GM13977 (cell line): ENCODE data around the gene SECTM1.

ENCODE experiments used
- DNase-seq: peaks from one replicate; pipeline ENCODE4 v3.0.0; 2012; ENCODE audit warnings: low spot score
- in situ Hi-C: fragments of 300-500 bp; cut with MboI; formaldehyde crosslinking; loops from one replicate; pipeline ENCODE4 v1.12.0; 2022; ENCODE audit warnings: low sequenced_read_pairs, low pct_unique_long_range_greater_than_20kb, mixed read lengths, inconsistent platforms; ENCODE audit not compliant: unreplicated experiment
- TF ChIP-seq, protein P1 (sequence below): IDR thresholded peaks from 2 replicates; pipeline ENCODE4 v1.5.1; 2012; ENCODE audit warnings: mild to moderate bottlenecking, control low read depth; ENCODE audit not compliant: insufficient read depth; ENCODE audit errors: extremely low read depth, missing control alignments

SECTM1 gene

DNA sequence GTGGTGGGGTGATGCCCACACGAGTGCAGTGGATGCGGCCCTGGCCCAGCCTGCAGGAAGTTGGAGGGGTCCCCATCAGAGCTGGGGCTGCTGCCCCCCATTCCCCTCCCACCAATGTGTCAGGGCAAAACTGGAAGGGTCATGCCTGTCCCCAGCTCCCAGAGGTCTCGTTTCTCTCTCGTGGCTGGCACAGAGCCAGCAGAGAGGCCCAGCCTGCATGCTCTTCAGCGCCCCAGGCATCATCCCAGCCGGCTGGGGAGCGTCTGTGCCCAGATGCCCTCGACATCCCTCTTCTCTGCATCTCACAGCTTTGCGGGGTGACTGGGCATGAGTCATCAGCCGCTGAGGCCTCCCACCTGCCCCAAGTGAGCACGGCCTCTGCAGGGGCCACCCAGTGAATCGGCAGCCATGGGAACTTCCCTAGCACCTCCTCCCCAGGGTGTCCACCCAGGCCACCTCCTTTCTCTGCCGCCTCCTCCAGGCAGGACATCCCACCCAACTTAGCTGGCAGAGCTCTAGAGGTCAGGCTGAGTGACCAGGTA lies 50.3 kb downstream of the SECTM1 start:
- TF ChIP-seq, protein P1, sequence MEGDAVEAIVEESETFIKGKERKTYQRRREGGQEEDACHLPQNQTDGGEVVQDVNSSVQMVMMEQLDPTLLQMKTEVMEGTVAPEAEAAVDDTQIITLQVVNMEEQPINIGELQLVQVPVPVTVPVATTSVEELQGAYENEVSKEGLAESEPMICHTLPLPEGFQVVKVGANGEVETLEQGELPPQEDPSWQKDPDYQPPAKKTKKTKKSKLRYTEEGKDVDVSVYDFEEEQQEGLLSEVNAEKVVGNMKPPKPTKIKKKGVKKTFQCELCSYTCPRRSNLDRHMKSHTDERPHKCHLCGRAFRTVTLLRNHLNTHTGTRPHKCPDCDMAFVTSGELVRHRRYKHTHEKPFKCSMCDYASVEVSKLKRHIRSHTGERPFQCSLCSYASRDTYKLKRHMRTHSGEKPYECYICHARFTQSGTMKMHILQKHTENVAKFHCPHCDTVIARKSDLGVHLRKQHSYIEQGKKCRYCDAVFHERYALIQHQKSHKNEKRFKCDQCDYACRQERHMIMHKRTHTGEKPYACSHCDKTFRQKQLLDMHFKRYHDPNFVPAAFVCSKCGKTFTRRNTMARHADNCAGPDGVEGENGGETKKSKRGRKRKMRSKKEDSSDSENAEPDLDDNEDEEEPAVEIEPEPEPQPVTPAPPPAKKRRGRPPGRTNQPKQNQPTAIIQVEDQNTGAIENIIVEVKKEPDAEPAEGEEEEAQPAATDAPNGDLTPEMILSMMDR = no peak
- no peak for DNase-seq
- in situ Hi-C loops = no loop called here

DNA sequence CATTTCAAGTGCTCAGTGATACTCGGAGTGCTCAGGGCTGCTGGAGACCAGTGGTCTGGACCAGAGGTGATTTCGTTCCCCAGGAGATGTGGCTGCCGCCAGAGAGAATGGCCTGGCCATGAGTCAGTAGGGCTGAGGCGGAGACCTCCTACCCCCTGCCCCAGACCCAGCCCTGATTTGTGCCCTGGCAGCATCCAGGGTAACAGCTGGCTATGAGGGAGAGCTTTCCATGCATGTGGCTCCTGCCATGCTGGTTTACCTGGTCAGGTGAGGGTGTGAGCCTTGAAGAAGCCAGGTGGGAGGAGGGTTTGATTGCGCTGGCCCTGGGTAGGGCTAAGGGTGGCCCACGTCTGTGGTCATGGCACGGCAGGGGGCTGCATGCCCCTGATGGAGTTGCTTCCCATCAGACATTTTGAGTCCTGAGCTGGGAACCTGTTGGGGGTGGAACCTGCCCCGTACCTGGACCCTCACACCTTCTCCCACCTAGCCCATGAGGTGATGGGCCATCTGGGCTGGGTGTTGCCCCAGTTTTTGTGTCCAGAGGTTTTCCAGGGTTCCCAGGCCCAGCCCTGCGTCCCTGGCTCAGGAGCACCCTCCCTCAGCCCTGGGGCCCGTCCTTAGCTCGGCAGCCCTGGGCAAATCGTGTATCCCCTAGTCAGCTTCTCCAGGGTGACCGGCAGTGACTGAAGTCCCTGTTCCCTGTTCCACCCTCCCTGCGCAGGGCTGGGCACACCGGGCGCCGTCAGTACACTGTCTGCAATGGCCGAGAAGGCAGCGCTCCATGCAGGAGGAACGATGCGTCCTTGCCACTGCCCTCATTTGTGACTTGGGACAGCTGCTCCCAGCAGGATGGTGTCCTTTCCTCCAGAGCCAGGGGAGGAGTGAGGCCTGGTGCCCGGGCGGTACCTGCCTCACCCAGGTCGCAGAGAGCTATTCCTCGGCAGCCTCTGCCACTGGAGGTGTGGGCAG lies 51.0 kb downstream of the SECTM1 start:
- in situ Hi-C loops = no loop called here
- no peak for DNase-seq
- TF ChIP-seq, protein P1 = no peak

DNA sequence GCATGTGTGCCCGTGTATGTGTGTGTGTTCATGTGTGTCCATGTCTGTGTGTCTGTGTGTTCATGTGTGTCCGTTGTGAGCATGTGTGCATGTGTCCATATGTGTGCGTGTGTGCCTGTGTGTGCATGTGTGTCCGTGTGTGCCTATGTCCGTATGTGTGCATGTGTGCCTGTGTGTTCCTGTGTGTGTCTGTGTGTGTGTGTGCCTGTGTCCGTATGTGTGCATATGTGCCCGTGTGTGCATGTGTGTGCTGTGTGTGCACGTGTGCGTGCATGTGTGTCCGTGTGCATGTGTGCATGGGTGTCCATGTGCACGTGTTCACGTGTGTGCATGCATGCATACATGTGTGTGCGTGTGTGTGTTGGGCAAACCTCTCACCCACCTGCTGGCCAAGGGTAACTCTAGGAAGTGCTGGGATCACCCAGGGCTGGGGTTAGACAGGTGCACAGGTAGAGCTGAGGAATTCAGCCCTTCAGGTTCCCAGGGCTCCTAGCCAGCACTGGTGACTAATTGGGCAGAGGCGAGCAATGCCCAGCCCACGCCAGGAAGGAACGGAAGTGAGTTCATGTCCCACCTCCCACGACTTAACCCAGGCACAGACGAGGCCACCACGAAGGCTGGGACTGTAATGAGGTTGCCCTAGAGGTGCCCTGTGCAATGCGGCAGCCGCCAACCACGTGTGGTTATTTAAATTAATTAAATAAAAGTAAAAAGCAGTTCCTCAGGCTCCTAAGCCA lies 51.9 kb downstream of the SECTM1 start:
- DNase-seq = no peak
- in situ Hi-C loops = no loop called here
- TF ChIP-seq, protein P1 = no peak

DNA sequence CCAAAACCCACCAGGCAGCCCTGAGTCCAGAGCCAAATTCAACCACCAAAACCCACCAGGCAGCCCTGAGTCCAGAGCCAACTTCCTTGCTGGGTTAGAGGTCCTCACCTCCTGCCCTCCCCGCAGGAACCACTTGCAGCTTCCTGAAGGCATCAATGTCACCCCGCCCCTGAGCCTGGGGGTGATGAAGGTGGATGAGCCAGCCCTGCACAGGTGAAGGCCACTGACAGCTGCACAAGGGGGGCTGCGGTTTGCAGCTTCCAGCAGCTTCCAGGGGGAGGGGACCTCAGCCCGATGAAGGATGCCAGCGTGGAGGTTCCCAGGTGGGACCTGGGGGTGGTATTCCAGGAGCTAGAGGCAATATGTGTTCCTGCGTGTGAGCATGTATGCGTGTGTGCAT lies 52.5 kb downstream of the SECTM1 start:
- in situ Hi-C loops = no loop called here
- DNase-seq = no peak
- TF ChIP-seq, protein P1 = no peak

DNA sequence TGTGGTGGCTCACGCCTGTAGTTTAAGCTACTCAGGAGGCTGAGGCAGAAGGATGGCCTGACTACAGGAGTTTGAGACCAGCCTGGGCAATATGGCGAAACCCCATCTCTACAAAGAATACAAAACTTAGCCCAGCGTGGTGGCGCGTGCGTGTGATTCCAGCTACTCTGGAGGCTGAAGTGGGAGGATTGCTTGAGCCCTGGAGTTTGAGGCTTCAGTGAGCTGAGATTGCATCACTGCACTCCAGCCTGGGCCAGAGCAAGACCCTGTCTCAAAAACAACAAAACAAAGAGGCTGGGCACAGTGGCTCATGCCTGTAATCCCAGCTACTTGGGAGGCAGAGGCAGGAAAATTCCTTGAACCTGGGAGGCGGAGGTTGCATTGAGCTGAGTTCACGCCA lies 53.0 kb downstream of the SECTM1 start:
- TF ChIP-seq, protein P1 = no peak
- in situ Hi-C loops = no loop called here
- no peak for DNase-seq

DNA sequence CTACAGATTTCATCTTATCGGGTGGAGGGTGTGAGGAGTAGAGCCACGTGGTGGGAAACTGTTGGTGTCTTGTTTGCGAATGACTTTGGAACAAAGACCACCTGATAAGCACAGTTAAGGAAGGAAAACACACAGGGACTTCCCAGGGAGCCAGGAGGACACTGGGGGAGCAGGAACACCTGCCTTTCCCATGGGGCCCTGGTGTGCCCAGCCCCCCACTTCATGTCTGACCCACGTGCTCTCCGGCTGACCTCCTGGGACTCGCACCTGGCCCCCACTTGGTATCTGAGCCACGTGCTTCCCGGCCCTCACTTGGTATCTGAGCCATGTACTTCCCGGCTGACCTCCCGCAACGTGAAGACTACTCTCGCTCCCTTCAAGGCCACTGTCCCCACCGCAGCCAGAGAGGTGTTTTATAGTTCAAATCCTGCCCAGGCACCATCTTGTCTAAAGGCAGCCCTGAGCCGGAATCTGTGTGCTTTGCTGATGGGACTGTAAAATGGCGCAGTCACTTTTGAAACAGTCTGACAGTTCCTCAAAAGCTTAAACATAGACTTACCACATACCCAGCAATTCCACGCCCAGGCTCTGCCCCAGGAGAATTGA lies 54.7 kb downstream of the SECTM1 start:
- in situ Hi-C loops = no loop called here
- no peak for DNase-seq

More for the DNA sequence above, 54.7 kb downstream of the SECTM1 start:
- TF ChIP-seq, protein P1 = no peak
